Natural killer cell (primary cell): ENCODE data around the gene GPR63. TPM values are rescaled to one million over a fixed set of nuclear protein-coding genes. Genes with fewer than 3 reads are reported as not detected.

Experiments used
- ATAC-seq, 3 donors: fragments of 150-1000 bp in 2 of 3; fragments of 200-7000 bp in 1 of 3; cut with Tn5 transposase; 1 replicate in 1 of 3; 2 replicates in 2 of 3; pipeline ENCODE4 v1.10.0; 2021; ENCODE audit warnings: mild to moderate bottlenecking in 2 of 3, moderate library complexity in 2 of 3
- DNase-seq, 2 donors: peaks; one replicate each; pipeline versions ENCODE4 v3.0.0 to v3.0.0-alpha.2; 2013 to 2021; ENCODE audit warnings: mixed read lengths in 1 of 2
- H3K27ac ChIP-seq: one replicate; pipeline ENCODE4 v1.5.1; 2013; ENCODE audit warnings: mild to moderate bottlenecking, low read length
- H3K27me3 ChIP-seq: one replicate; pipeline ENCODE4 v1.6.1; 2013; ENCODE audit warnings: low read length; ENCODE audit not compliant: control insufficient read depth, insufficient read depth
- H3K36me3 ChIP-seq: one replicate; pipeline ENCODE4 v1.6.1; 2013; ENCODE audit warnings: low read length; ENCODE audit not compliant: control insufficient read depth, insufficient read depth
- H3K4me1 ChIP-seq: one replicate; pipeline ENCODE4 v1.6.1; 2013; ENCODE audit warnings: low read length; ENCODE audit not compliant: control insufficient read depth, insufficient read depth
- H3K4me3 ChIP-seq: one replicate; pipeline ENCODE4 v1.5.1; 2013; ENCODE audit warnings: low read length
- H3K9me3 ChIP-seq: one replicate; pipeline ENCODE4 v1.6.1; 2013; ENCODE audit warnings: low read length; ENCODE audit not compliant: control insufficient read depth, insufficient read depth
- H3K27ac Mint-ChIP-seq, 2 donors: one replicate each; pipeline ENCODE4 v1.8.0; 2022; ENCODE audit warnings: mild to moderate bottlenecking in 2 of 2, mixed read lengths in 2 of 2, moderate library complexity in 1 of 2
- H3K27me3 Mint-ChIP-seq, 2 donors: one replicate each; pipeline ENCODE4 v1.8.0; 2022; ENCODE audit warnings: low read depth in 2 of 2, mixed read lengths in 2 of 2
- H3K36me3 Mint-ChIP-seq: one replicate; pipeline ENCODE4 v1.8.0; 2022; ENCODE audit warnings: mixed read lengths
- H3K4me1 Mint-ChIP-seq, 2 donors: one replicate each; pipeline ENCODE4 v1.8.0; 2022; ENCODE audit warnings: mixed read lengths in 2 of 2
- H3K4me3 Mint-ChIP-seq: one replicate; pipeline ENCODE4 v1.8.0; 2022; ENCODE audit warnings: mild to moderate bottlenecking, moderate library complexity, mixed read lengths
- H3K9me3 Mint-ChIP-seq, 2 donors: one replicate each; pipeline ENCODE4 v1.8.0; 2022; ENCODE audit warnings: mixed read lengths in 2 of 2
- CTCF ChIP-seq: fragments of 200-600 bp; IDR thresholded peaks from one replicate; pipeline ENCODE4 v1.8.0; 2022; ENCODE audit warnings: antibody characterized with exemption
- WGBS: methylation state at CpG from one replicate; pipeline ENCODE4 v1.1.7; 2013; ENCODE audit warnings: missing lambda C conversion rate; ENCODE audit not compliant: insufficient coverage; 5-methylcytosine and 5-hydroxymethylcytosine counted together
- intact Hi-C: fragments of 100-400 bp; cut with micrococcal nuclease; formaldehyde crosslinking; loops from one replicate; pipeline ENCODE4 v1.14.2; 2022
- total RNA-seq, 4 donors: library from RNA; stranded (reverse); fragments of 120-200 nt in 1 of 4; gene quantifications; one replicate each; pipeline versions ENCODE4 v1.2.3 to v1.2.4, GENCODE V29; 2013 to 2022

Gene GPR63
- total RNA-seq, 3 donors from 2014 or later (not counting 1 experiment from before 2014, with no cell fraction given) = 0.07 to 0.31 (median 0.08) TPM

- no peaks in the 10 kb centered on the region for H3K36me3 Mint-ChIP-seq
- no peak overlapping the region for H3K27ac ChIP-seq
- no peaks in the 10 kb centered on the region for H3K36me3 ChIP-seq
- ATAC-seq (no peak), DNase-seq (no peak)
- H3K9me3 ChIP-seq = no peaks in the 10 kb centered on the region
- no peak overlapping the region for H3K4me3 ChIP-seq
- no peaks in the 10 kb centered on the region for H3K9me3 Mint-ChIP-seq
- H3K27ac Mint-ChIP-seq = no peak overlapping the region
- H3K4me3 Mint-ChIP-seq = no peak overlapping the region
- H3K4me1 Mint-ChIP-seq = peaks cover 11 to 17% of the 10 kb centered on the region in 2 donors
- 95% methylated on average over 1 of the region's 2 CpGs for WGBS
- peaks cover 20 to 39% of the 10 kb centered on the region in 2 donors for H3K27me3 Mint-ChIP-seq
- TF ChIP-seq CTCF = no peak
- peaks cover 10% of the 10 kb centered on the region for H3K4me1 ChIP-seq
- peaks cover 31% of the 10 kb centered on the region for H3K27me3 ChIP-seq
- intact Hi-C loops = no loop called here
Observed at GRCh38 chr6:96832780-96833179, 4.5 kb downstream of the GPR63 start.

GRCh38 chr6:96826865-96827264 lies 10.4 kb downstream of the GPR63 start:
- Mint-ChIP-seq H3K4me3 (no peak overlapping the region), H3K27ac (no peak overlapping the region), H3K9me3 (no peaks in the 10 kb centered on the region), H3K36me3 (no peaks in the 10 kb centered on the region), H3K4me1 (no peaks in the 10 kb centered on the region), H3K27me3 (peaks cover under 1 to 10% of the 10 kb centered on the region in 2 donors)
- WGBS = 53% methylated on average over 1 of the region's 1 CpG
- TF ChIP-seq CTCF = no peak
- ATAC-seq (no peak), DNase-seq (no peak)
- Histone ChIP-seq H3K27me3 (no peaks in the 10 kb centered on the region), H3K4me1 (no peaks in the 10 kb centered on the region), H3K27ac (no peak overlapping the region), H3K9me3 (no peaks in the 10 kb centered on the region), H3K36me3 (no peaks in the 10 kb centered on the region), H3K4me3 (no peak overlapping the region)
- intact Hi-C loops = no loop called here

- no peaks in the 10 kb centered on the region for H3K4me1 ChIP-seq
- Mint-ChIP-seq H3K4me3 (no peak overlapping the region), H3K27ac (no peak overlapping the region), H3K9me3 (no peaks in the 10 kb centered on the region), H3K36me3 (no peaks in the 10 kb centered on the region), H3K27me3 (peaks cover 5 to 8% of the 10 kb centered on the region in 2 donors), H3K4me1 (no peaks in the 10 kb centered on the region)
- no peaks in the 10 kb centered on the region for H3K9me3 ChIP-seq
- no peak for TF ChIP-seq CTCF
- H3K27ac ChIP-seq = no peak overlapping the region
- no peak overlapping the region for H3K4me3 ChIP-seq
- ATAC-seq (no peak), DNase-seq (no peak)
- intact Hi-C loops = no loop called here
- no peaks in the 10 kb centered on the region for H3K27me3 ChIP-seq
- H3K36me3 ChIP-seq = no peaks in the 10 kb centered on the region
- WGBS = 71% methylated on average over 2 of the region's 2 CpGs
Observed at GRCh38 chr6:96823743-96824142, 13.5 kb downstream of the GPR63 start.

- no peaks in the 10 kb centered on the region for H3K4me1 ChIP-seq
- no peak overlapping the region for H3K4me3 ChIP-seq
- intact Hi-C loops = no loop called here
- no peak for DNase-seq
- Mint-ChIP-seq H3K4me3 (no peak overlapping the region), H3K27me3 (peaks cover 5 to 8% of the 10 kb centered on the region in 2 donors), H3K4me1 (no peaks in the 10 kb centered on the region), H3K36me3 (no peaks in the 10 kb centered on the region), H3K9me3 (no peaks in the 10 kb centered on the region), H3K27ac (no peak overlapping the region)
- no peaks in the 10 kb centered on the region for H3K27me3 ChIP-seq
- no peak overlapping the region for H3K27ac ChIP-seq
- WGBS = 93% methylated on average over 4 of the region's 4 CpGs
- TF ChIP-seq CTCF = no peak
- no peak for ATAC-seq
- no peaks in the 10 kb centered on the region for H3K36me3 ChIP-seq
- no peaks in the 10 kb centered on the region for H3K9me3 ChIP-seq
Observed at GRCh38 chr6:96821034-96821433, 16.2 kb downstream of the GPR63 start.
